Right lobe of liver (tissue), 6 donors: ENCODE measurements around the gene AKR7A2. TPM values are rescaled to one million over a fixed set of nuclear protein-coding genes. Genes with fewer than 3 reads are reported as not detected.
"Not testable (repeated sequence)": the region's sequence is repeated elsewhere in the genome, so short reads cannot be mapped to it uniquely, and the experiment has no call there.

Experiments
- ATAC-seq, 4 donors: fragments of 200-7000 bp; cut with Tn5 transposase; one replicate each; pipeline ENCODE4 v1.9.1; 2020; ENCODE audit warnings: mild to moderate bottlenecking in 4 of 4, moderate library complexity in 4 of 4
- DNase-seq, 3 donors: peaks; one replicate each; pipeline ENCODE4 v3.0.0-alpha.2; 2020
- H3K27ac ChIP-seq, 3 donors: fragments of 200-600 bp; one replicate each; pipeline ENCODE4 v1.8.0; 2022
- H3K27me3 ChIP-seq, 2 donors: fragments of 200-600 bp; one replicate each; pipeline ENCODE4 v1.8.0; 2022
- H3K36me3 ChIP-seq, 4 donors: fragments of 200-600 bp; sonication (generic) in 1 of 4; one replicate each; pipeline versions ENCODE4 v1.5.1 to v1.8.0; 2017 to 2022; ENCODE audit warnings: control low read depth in 1 of 4
- H3K4me1 ChIP-seq, 4 donors: fragments of 200-600 bp; sonication (generic) in 1 of 4; one replicate each; pipeline versions ENCODE4 v1.5.1 to v1.8.0; 2017 to 2022; ENCODE audit warnings: control low read depth in 1 of 4
- H3K4me3 ChIP-seq, 3 donors: fragments of 200-600 bp; one replicate each; pipeline ENCODE4 v1.8.0; 2022
- H3K9me3 ChIP-seq, 4 donors: fragments of 200-600 bp; sonication (generic) in 1 of 4; one replicate each; pipeline versions ENCODE4 v1.5.1 to v1.8.0; 2017 to 2022; ENCODE audit warnings: control low read depth in 1 of 4
- CTCF ChIP-seq, 4 donors: fragments of 200-600 bp in 3 of 4; fragments of 450-650 bp in 1 of 4; IDR thresholded peaks; one replicate each; pipeline versions ENCODE4 v1.5.1 to v1.8.0; 2016 to 2022; ENCODE audit warnings: antibody characterized with exemption in 4 of 4, mild to moderate bottlenecking in 2 of 4
- POLR2A ChIP-seq: fragments of 450-650 bp; IDR thresholded peaks from one replicate; pipeline ENCODE4 v1.6.1; 2017; ENCODE audit warnings: antibody characterized with exemption, mild to moderate bottlenecking
- WGBS: methylation state at CpG from one replicate; pipeline ENCODE4 v1.1.6; 2018; ENCODE audit warnings: low coverage, low lambda C conversion rate; ENCODE audit not compliant: insufficient coverage; ENCODE audit errors: missing lambda C conversion rate; 5-methylcytosine and 5-hydroxymethylcytosine counted together
- intact Hi-C, 2 donors: fragments of 100-400 bp; cut with DNase I; formaldehyde crosslinking; loops; one replicate each; pipeline versions ENCODE4 v1.11.2 to v1.14.1; 2022
- small RNA-seq, 2 experiments: library from RNA; depleted of rRNA; stranded (forward); fragments of <200 nt; gene quantifications; one replicate each; pipeline ENCODE3, GENCODE V24; 2016
- total RNA-seq, 6 experiments: library from RNA; depleted of rRNA in 2 of 6; stranded (reverse); fragments of >200 nt in 2 of 6; fragmentation: NEBNext Ultra II Directional in 3 of 6; extraction: Animal tissue kit (Norgen Biotek cat#: 25700) in 3 of 6; gene quantifications; one replicate each; pipeline versions ENCODE4 v1.1.0 to v1.2.4, GENCODE V29; 2016 to 2023
- donor health status: DM: no; HTN: yes; CAD: no.
- donor health status: DM: no; HTN: no; CAD: no.
- donor health status: DM: no; HTN: no; CAD: no.
- donor health status: DM: no; HTN: yes; CAD: no.
- donor health status: DM: no; HTN: yes; CAD: no.

Gene AKR7A2
- total RNA-seq, 6 experiments from 2014 or later = 41.4 to 85.1 (median 51.2) TPM

- H3K27ac ChIP-seq = no peak overlapping the region
- no peak for DNase-seq
- H3K27me3 ChIP-seq = no peaks in the 10 kb centered on the region
- WGBS = 75% methylated on average over 1 of the region's 10 CpGs
- ATAC-seq = no peak
- no peak overlapping the region for H3K4me3 ChIP-seq
- peaks cover 0 to under 1% (median 0%) of the 10 kb centered on the region in 4 donors for H3K4me1 ChIP-seq
- H3K36me3 ChIP-seq = peaks cover 0 to 51% (median 22%) of the 10 kb centered on the region in 4 donors
- no peak for TF ChIP-seq POLR2A
- intact Hi-C loops = no loop called here
- H3K9me3 ChIP-seq = no peaks in the 10 kb centered on the region
These were observed 53.6 kb downstream of the AKR7A2 start for GRCh38 chr1:19258353-19258752.

DNA sequence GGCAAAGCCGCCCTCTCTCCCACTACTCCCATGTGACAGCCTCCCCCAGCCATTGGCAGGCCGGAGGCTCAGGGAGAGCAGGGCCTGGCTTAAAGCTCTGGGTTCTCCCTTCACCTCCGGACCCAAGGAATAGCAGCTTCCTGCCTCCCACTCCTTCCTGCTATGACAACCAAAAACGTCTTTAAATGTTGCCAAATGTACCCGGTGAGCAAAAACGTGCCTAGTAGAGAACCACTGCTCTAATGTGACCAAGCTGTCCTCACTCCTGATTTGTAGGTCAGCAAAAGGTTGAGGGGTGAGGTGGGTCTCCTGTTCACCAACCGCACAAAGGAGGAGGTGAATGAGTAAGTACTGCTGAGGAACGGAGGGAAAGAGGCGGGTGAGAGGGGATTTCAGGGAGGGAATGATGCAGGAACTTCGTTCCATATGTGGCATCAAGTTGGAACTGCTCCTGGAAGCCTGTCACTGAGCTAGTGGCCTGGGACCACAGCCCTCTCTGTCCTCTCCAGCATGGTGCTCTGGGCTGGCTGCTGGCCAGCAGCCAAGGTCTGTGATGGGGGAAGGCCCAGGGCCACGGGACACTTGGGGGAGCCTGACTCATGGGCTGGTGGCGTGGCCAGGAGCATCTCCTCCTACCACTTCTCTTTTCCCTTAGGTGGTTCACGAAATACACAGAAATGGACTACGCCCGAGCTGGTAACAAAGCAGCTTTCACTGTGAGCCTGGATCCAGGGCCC, 54.6 kb downstream of the AKR7A2 start:
- peaks cover 0 to 10% (median 5%) of the 10 kb centered on the region in 4 donors for H3K4me1 ChIP-seq
- ATAC-seq (peak in 2 of 4 donors; percentile 4 to 16), DNase-seq (peak in 1 of 3 donors; percentile 34)
- 55% methylated on average over 9 of the region's 15 CpGs for WGBS
- H3K9me3 ChIP-seq = no peaks in the 10 kb centered on the region
- H3K4me3 ChIP-seq = no peak overlapping the region
- peaks cover 0 to 51% (median 22%) of the 10 kb centered on the region in 4 donors for H3K36me3 ChIP-seq
- intact Hi-C loops = no loop called here
- no peak for TF ChIP-seq CTCF (IDR thresholded peaks at IDR 0.05)
- no peak for TF ChIP-seq POLR2A
- no peak overlapping the region for H3K27ac ChIP-seq
- H3K27me3 ChIP-seq = no peaks in the 10 kb centered on the region

DNA sequence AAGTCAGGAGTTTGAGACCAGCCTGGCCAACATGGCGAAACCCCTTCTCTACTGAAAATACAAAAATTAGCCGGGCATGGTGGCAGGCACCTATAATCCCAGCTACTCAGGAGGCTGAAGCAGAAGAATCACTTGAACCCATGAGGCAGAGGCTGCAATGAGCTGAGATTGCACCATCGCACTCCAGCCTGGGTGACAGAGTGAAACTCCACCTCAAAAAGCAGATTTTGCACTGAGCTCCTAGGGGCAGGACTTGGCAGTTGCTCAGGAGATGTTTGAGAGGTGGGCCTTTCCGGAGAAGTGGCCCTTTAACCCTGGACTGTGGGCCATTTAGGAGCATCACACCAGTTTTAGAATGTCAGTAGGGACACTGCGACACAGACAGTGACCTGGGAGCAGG, 55.6 kb downstream of the AKR7A2 start:
- ATAC-seq, H3K27ac ChIP-seq, H3K27me3 ChIP-seq, intact Hi-C loops, DNase-seq, H3K9me3 ChIP-seq, H3K4me3 ChIP-seq: not testable (repeated sequence)
- WGBS = no CpG with 5 or more reads among the region's 5 CpGs
- Histone ChIP-seq H3K36me3 (peaks cover 0 to 42% (median 20%) of the 10 kb centered on the region in 4 donors), H3K4me1 (peaks cover 0 to 12% (median 5%) of the 10 kb centered on the region in 4 donors)

GRCh38 chr1:19255288-19255687, 56.7 kb downstream of the AKR7A2 start:
- Histone ChIP-seq H3K9me3 (no peaks in the 10 kb centered on the region), H3K4me1 (peaks cover 0 to 18% (median 6%) of the 10 kb centered on the region in 4 donors), H3K36me3 (peaks cover 0 to 33% (median 19%) of the 10 kb centered on the region in 4 donors), H3K4me3 (no peak overlapping the region), H3K27ac (no peak overlapping the region), H3K27me3 (no peaks in the 10 kb centered on the region)
- no peak for ATAC-seq
- 100% methylated on average over 2 of the region's 4 CpGs for WGBS
- DNase-seq = no peak
- intact Hi-C loops = no loop called here
- TF ChIP-seq POLR2A (no peak), CTCF (IDR thresholded peaks at IDR 0.05) (no peak)

- no peak overlapping the region for H3K4me3 ChIP-seq
- DNase-seq (no peak), ATAC-seq (no peak)
- H3K36me3 ChIP-seq = peaks cover 0 to 25% (median 14%) of the 10 kb centered on the region in 4 donors
- peaks cover 0 to 18% (median 6%) of the 10 kb centered on the region in 4 donors for H3K4me1 ChIP-seq
- TF ChIP-seq POLR2A (no peak), CTCF (IDR thresholded peaks at IDR 0.05) (no peak)
- no peaks in the 10 kb centered on the region for H3K27me3 ChIP-seq
- intact Hi-C loops = no loop called here
- H3K27ac ChIP-seq = no peak overlapping the region
- no peaks in the 10 kb centered on the region for H3K9me3 ChIP-seq
These were observed 57.5 kb downstream of the AKR7A2 start for GRCh38 chr1:19254416-19254815.

Small RNA genes lying within 50 kb of the gene (small RNA-seq; reads per million reads assigned to genes)
- 0 to 0.10 reads per million in 2 experiments for gene RNU6-1099P

Other genes starting within 250 kb of the AKR7A2 start
- gene UBR4, start 101.9 kb downstream of the AKR7A2 start, total RNA-seq = 100 to 1,000 TPM in 2 of 6 experiments, 10 to 100 TPM in 4; 73.0 to 132 (median 90.1) TPM
- gene EMC1, start 60.6 kb downstream of the AKR7A2 start, total RNA-seq = 10 to 100 TPM; 18.6 to 32.7 (median 25.3) TPM
- 10 to 100 TPM in 2 of 6 experiments, 1 to 10 TPM in 4; 7.0 to 17.3 (median 8.2) TPM for gene MRTO4, start 60.3 kb downstream of the AKR7A2 start, total RNA-seq
- gene AKR7A3, start 23.4 kb downstream of the AKR7A2 start, total RNA-seq = 100 to 1,000 TPM in 4 of 6 experiments, 10 to 100 TPM in 2; 58.1 to 169 (median 130) TPM
- 10 to 100 TPM in 3 of 6 experiments, 1 to 10 TPM in 3; 8.4 to 20.6 (median 11.2) TPM for gene SLC66A1, start 182 bp upstream of the AKR7A2 start, total RNA-seq
- 100 to 1,000 TPM in 1 of 6 experiments, 10 to 100 TPM in 5; 53.5 to 117 (median 88.0) TPM for gene CAPZB, start 173.4 kb upstream of the AKR7A2 start, total RNA-seq